Psoas muscle (tissue), 8 donors: ENCODE results near the gene CNTFR. TPM values are rescaled to one million over a fixed set of nuclear protein-coding genes. Genes with fewer than 3 reads are reported as not detected.

Experiments
- ATAC-seq, 4 donors: fragments of 200-7000 bp; cut with Tn5 transposase; one replicate each; pipeline ENCODE4 v1.9.1; 2020; ENCODE audit warnings: moderate library complexity in 3 of 4, mild to moderate bottlenecking in 2 of 4
- DNase-seq, 2 donors: peaks; one replicate each; pipeline ENCODE4 v3.0.0-alpha.2; 2020
- H3K27ac ChIP-seq: fragments of 200-600 bp; one replicate; pipeline ENCODE4 v1.8.0; 2022
- H3K27me3 ChIP-seq, 3 donors: fragments of 200-600 bp in 1 of 3; one replicate each; pipeline versions ENCODE4 v1.6.1 to v1.8.0; 2013 to 2022; ENCODE audit warnings: low read length in 2 of 3, mild to moderate bottlenecking in 2 of 3, moderate library complexity in 1 of 3; ENCODE audit not compliant: insufficient read depth in 3 of 3
- H3K36me3 ChIP-seq, 2 donors: fragments of 200-600 bp in 1 of 2; one replicate each; pipeline versions ENCODE4 v1.6.1 to v1.8.0; 2013 to 2022; ENCODE audit warnings: low read depth in 1 of 2, mild to moderate bottlenecking in 1 of 2, moderate library complexity in 1 of 2; ENCODE audit not compliant: insufficient read depth in 1 of 2
- H3K4me1 ChIP-seq: fragments of 200-600 bp; one replicate; pipeline ENCODE4 v1.8.0; 2022
- H3K4me3 ChIP-seq: fragments of 200-600 bp; one replicate; pipeline ENCODE4 v1.8.0; 2022; ENCODE audit warnings: mild to moderate bottlenecking
- H3K9me3 ChIP-seq: fragments of 200-600 bp; one replicate; pipeline ENCODE4 v1.8.0; 2022
- WGBS, 3 donors: extraction: QIAGEN DNeasy Blood & Tissue Kit; methylation state at CpG; one replicate each; pipeline versions ENCODE4 v1.1.6 to v1.1.7; 2013; 5-methylcytosine and 5-hydroxymethylcytosine counted together
- intact Hi-C, 2 donors: fragments of 100-400 bp; cut with DNase I; formaldehyde crosslinking; loops; one replicate each; pipeline versions ENCODE4 v1.11.0 to v1.14.2; 2022
- polyA plus RNA-seq, 3 donors: library from polyadenylated mRNA; stranded (reverse); fragments of 200-250 nt; gene quantifications; one replicate each; pipeline ENCODE4 v1.2.3, GENCODE V29; 2013
- total RNA-seq, 4 donors: library from RNA; stranded (reverse); fragmentation: NEBNext Ultra II Directional in 2 of 4; extraction: Animal tissue kit (Norgen Biotek cat#: 25700) in 2 of 4; gene quantifications; one replicate each; pipeline versions ENCODE4 v1.2.1 to v1.2.4, GENCODE V29; 2021 to 2023
- TF ChIP-seq, protein P1 (sequence below): fragments of 200-600 bp; IDR thresholded peaks from one replicate; pipeline ENCODE4 v1.8.0; 2022; ENCODE audit warnings: antibody characterized with exemption
- donor health status: healthy with polysubstance abuse.
- donor health status: DM: no; HTN: no; CAD: no; lungs with moderate emphysema.
- donor health status: Bipolar disorder and iron deficiency.
- donor health status: healthy.
- donor health status: DM: yes; HTN: yes; CAD: no.
- donor health status: DM: no; HTN: no; CAD: no.
- donor health status: DM: no; HTN: no; CAD: no.
- donor health status: DM: yes; HTN: yes; CAD: no.

CNTFR gene
- total and polyA plus RNA-seq, 7 donors, result 32.3 to 97.4 (median 64.4) TPM

DNA sequence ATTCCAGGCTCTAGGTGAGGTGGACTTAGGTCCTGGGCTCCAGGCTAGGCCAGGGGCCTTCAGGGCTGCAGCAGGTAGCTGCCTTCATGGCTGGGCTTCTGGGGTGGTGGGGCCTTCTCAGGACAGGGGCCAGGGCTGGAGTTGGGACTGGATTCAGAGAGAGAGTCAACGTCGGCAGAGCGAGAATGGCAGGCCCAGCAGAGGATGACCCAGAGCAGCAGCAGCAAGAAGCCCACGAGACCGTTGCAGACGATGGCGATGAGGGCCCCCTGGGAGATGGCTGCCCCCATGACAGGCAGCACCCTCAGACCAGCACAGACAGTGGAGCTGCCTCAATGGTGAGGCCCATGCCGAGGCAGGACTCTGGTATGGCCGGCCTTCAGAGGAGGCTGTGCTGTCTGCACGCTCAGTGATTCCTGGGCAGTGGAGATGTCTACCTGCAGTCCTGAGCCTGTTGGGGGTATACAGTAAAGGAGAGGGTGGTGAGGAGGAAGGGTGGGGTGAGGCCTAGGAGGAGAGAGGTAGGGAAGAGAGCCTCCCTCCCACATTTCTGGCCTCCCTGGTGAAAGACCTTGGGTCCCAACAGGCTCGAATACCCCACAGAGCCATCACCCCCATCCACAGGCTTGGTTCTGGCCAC is 68.0 kb downstream of the CNTFR start:
- no peak for ATAC-seq
- DNase-seq, result no peak
- Histone ChIP-seq H3K27me3 (peaks cover 0 to 3% (median 0%) of the 10 kb centered on the region in 3 donors), H3K4me1 (peaks cover 6% of the 10 kb centered on the region), H3K9me3 (no peaks in the 10 kb centered on the region), H3K36me3 (no peaks in the 10 kb centered on the region), H3K27ac (no peak overlapping the region), H3K4me3 (no peak overlapping the region)
- intact Hi-C loops, result no loop called here
- TF ChIP-seq, protein P1, sequence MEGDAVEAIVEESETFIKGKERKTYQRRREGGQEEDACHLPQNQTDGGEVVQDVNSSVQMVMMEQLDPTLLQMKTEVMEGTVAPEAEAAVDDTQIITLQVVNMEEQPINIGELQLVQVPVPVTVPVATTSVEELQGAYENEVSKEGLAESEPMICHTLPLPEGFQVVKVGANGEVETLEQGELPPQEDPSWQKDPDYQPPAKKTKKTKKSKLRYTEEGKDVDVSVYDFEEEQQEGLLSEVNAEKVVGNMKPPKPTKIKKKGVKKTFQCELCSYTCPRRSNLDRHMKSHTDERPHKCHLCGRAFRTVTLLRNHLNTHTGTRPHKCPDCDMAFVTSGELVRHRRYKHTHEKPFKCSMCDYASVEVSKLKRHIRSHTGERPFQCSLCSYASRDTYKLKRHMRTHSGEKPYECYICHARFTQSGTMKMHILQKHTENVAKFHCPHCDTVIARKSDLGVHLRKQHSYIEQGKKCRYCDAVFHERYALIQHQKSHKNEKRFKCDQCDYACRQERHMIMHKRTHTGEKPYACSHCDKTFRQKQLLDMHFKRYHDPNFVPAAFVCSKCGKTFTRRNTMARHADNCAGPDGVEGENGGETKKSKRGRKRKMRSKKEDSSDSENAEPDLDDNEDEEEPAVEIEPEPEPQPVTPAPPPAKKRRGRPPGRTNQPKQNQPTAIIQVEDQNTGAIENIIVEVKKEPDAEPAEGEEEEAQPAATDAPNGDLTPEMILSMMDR, result no peak
- 95 to 99% (median 96%) methylated on average over 11 of the region's 11 CpGs for WGBS, 3 donors

DNA sequence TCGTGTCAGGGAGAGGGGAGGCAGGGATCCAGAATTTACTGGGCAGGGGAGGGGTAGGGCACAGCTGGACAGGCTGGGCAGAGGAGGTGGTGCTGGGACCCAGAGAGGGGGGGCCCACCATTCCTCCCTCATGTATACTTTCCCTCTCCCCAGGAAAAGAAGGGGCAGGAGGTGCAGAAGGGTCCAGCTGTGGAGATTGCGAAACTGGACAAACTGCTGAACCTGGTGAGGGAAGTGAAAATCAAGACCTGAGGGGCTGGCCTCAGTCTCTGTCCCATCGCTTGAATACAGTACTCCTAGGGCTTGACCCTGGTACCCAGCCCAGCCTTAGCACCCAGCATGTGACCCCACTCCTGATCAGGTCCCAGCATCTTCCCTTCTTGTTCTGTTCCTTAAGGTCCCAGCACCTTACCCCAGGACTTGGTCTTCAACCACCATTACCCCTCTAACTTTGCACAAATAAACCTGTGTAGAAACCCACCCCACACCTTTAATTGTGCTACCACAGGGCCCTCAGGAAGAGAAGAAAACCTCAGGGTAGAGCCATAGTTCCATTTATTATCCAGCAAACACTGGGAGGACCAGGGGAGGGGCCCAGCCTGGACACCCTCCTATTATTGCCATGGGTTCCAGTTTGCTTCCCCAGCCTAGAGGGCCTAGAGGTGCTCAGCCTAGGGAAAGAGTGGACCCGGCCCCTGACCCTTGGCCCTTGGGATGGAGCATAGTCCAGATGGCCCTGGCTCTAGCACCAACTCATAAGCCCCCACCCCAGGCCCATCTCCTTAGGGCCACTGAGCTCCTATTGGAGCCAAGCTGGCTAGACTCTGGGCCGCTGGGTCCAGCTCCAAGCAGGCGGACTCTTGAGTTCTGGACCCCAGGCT is 68.8 kb downstream of the CNTFR start:
- Histone ChIP-seq H3K4me3 (no peak overlapping the region), H3K27me3 (peaks cover 0 to under 1% (median 0%) of the 10 kb centered on the region in 3 donors), H3K4me1 (peaks cover 6% of the 10 kb centered on the region), H3K36me3 (no peaks in the 10 kb centered on the region), H3K9me3 (no peaks in the 10 kb centered on the region), H3K27ac (no peak overlapping the region)
- intact Hi-C loops, result no loop called here
- TF ChIP-seq, protein P1, result no peak
- no peak for DNase-seq
- 88 to 91% (median 90%) methylated on average over 6 of the region's 6 CpGs for WGBS, 3 donors
- ATAC-seq, result no peak

DNA sequence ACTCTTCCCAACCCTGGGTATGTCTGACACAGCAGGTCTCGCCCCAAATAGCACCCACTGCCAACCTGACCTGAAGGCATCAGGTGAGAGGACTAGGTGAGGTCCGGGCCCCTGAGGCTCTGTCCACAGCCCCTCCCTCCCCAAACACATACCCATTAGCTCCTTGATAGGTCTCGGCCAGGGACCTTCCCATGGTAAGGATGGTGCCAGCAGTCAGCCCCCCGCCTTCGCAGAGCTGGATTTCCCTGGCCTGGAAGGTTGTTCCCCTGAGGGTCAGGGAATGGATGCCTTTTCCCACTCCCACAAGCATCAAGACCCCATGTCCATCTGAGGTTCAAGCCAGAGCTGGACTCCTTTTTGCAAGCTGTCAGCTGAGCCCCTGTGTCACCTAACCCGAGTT is 69.4 kb downstream of the CNTFR start:
- DNase-seq (no peak), ATAC-seq (no peak)
- WGBS, 3 donors, result 83 to 90% (median 87%) methylated on average over 6 of the region's 6 CpGs
- Histone ChIP-seq H3K36me3 (no peaks in the 10 kb centered on the region), H3K4me1 (peaks cover 6% of the 10 kb centered on the region), H3K4me3 (no peak overlapping the region), H3K27ac (no peak overlapping the region), H3K27me3 (no peaks in the 10 kb centered on the region), H3K9me3 (no peaks in the 10 kb centered on the region)
- TF ChIP-seq, protein P1, result no peak
- intact Hi-C loops, result no loop called here

DNA sequence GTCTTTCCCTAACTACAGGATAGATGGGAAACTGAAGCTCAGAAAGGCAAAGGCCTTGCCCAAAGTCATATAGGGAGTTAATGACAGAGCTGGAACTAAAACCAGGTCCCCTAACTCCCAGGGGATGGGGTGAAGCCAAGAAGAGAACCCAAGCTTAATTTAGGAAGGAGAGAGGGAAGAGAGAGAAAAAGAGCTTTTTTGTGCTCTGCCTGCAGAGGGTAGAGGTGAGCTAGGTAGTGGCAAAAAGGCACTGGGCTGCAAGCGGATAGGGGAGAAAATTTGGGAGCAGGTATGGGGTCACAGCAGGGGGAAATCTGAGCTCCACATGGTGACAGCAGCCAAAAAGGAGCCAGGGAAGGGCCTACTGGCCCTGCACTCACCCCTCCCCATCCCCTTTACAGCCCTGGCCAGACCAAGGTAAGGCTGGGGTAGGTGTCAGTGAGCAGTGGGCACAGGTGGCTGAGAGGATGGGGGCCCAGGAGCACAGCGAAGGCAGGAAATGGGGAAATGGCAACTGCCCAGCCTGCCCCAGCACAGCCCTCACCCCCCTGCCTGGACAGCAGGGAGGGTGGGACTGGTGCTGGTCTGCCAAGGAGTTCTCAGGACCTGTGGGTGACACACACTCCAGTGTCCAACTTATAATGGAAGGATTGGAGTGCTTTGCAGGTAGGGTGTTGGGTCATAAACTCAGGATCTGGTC is 70.1 kb downstream of the CNTFR start:
- H3K4me1 ChIP-seq, result peaks cover 6% of the 10 kb centered on the region
- H3K9me3 ChIP-seq, result no peaks in the 10 kb centered on the region
- ATAC-seq, result no peak
- H3K27me3 ChIP-seq, result no peaks in the 10 kb centered on the region
- no peak overlapping the region for H3K4me3 ChIP-seq
- 86 to 93% (median 90%) methylated on average over 2 of the region's 2 CpGs for WGBS, 3 donors
- H3K36me3 ChIP-seq, result no peaks in the 10 kb centered on the region
- DNase-seq, result no peak
- intact Hi-C loops, result no loop called here
- H3K27ac ChIP-seq, result no peak overlapping the region
- TF ChIP-seq, protein P1, result no peak
